NCI-H2107 treated with DMSO at 0.1 percent for 48 hours (cell line): Measurements from ENCODE around the gene CCP110.
A peak's percentile ranks its signal among the peaks of the same experiment; 100 is the strongest.

Experiments used
- DNase-seq: peaks from one replicate; lab custom pipeline; 2025; ENCODE audit not compliant: unreplicated experiment; lab: John Stamatoyannopoulos, UW

CCP110 gene

DNA sequence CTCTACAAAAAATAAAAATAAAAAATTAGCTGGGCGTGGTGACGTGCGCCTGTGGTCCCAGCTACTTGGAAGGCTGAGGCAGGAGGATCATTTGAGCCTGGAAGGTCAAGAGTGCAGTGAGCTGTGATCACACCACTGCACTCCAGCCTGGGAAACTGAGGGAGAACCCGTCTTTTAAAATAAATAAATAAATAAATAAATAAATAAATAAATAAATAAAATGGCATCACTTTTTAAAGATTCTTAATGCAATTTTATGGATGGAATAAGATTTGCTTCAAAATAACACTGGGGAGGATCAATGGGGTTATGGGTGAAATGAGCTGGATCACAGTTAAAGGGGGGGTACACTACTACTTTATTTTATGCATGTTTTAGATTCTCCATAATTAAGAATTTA is 16.8 kb upstream of the CCP110 start:
- DNase-seq = no peak

- no peak for DNase-seq
Measured at GRCh38 chr16:19507867-19508266, 15.9 kb upstream of the CCP110 start.

GRCh38 chr16:19512297-19512696 is 11.4 kb upstream of the CCP110 start:
- DNase-seq = no peak

DNA sequence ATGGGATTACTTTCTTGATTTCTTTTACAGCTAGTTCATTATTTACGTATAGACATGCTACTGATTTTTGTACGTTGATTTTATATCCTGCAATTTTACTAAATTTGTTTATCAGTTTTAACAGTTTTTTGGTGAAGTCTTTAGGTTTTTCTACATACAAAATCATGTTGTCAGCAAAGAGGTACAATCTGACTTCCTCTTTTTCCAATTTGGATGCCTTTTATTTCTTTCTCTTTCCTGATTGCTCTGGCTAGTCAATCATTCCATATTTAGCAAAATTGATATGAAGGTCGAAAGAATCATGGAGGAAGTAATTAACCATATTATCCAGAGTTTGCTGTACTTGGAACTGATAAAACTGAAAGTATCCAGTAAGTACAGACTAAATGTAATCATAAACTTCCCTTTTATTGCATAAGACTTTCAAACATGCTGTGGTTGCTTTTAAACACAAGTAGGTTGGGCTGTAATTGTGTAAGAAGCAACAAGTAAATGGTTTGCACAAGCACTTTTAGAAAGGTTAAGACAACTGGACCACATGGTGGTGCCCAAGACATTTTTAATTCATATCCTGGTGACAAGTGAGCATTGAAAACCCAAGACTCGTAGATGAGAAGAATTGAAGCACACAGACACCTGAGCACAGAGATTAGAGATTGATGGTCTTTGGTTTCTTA is 10.2 kb upstream of the CCP110 start:
- DNase-seq = no peak

DNA sequence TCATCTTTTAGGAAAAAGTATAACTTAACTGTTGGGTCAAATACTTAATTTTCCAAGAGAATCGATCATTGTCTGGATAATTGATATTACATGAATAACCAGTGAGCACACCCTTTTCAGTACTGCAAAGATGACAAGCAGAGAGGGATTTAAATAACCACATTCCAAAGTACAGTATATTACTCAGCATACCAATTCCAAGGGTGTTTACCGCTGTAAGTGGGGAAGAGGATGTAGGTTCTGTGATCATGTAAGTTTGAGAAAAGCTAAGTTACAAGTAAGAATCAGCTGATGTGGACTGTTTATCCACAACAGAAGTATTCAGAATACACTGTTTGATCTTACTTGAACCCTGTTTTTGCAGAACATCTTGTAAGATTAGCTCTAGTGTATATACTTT is 8.0 kb upstream of the CCP110 start:
- no peak for DNase-seq

DNA sequence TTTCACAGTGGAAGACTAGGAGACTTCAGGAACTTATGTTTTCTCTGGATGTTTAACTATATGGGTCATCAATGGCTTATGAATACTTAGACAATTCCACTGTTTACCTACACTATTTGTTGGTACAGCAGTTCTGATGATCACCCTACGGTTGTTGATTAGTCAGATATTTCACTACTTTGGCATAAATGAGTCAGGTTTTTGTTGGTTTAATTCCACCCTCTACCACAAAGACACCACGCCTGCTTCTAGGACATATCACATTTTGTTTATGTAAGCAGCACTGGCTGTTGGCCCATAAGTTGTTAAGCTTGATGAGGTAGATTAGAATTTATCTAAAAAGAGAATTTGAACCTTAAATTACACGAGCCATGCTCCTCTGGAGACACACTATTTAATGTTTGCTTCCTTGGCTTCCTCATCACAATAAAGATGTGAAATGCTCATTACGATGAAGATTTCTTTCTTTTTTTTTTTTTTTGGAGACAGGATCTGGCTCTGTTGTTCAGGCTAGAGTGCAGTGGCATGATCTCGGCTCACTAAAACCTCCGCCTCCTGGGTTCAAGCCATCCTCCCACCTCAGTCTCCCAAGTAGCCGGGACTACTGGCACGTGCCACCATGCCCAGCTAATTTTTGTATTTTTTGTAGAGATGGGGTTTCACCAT is 6.2 kb upstream of the CCP110 start:
- DNase-seq = no peak

DNA sequence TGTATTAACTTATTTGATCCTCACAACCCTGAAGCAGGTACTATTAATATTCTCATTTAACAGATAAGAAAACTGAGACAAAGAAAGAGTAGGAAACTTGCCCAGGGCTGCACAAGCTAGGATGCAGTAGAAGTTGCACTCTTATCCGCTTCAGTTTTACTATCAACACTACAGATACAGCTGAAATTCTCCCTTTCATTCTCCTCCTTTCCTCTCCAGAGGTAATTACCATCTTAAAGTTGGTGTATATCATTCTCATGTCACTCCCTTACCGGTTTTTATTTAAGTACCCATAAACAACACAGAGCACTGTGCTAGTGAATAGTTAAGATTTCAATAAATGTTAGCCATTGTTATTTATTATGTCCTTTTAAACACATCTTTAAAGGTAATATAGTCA is 5.4 kb upstream of the CCP110 start:
- no peak for DNase-seq

DNA sequence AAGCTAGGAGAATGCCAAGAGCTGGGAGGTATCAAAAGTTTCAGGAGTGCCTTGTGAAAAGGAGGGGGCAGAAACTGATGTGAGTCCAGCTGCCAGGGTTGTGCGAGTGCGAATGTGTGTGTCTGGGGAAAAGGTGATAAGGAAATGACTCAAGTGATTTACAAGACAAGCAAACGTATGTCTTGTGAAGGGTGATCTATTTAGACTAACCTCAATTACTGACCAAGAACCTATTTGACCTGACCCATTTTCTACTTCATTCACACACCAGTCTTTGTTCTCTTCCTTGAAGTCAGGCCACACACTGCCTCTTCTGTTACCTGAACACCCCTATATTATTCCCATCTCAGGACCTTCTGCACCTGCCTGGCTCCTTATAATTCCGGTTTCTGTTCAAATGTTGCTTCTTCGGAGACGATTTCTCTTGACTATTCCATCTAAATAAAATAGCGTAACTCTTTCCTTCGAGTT is 2.8 kb upstream of the CCP110 start:
- no peak for DNase-seq

DNA sequence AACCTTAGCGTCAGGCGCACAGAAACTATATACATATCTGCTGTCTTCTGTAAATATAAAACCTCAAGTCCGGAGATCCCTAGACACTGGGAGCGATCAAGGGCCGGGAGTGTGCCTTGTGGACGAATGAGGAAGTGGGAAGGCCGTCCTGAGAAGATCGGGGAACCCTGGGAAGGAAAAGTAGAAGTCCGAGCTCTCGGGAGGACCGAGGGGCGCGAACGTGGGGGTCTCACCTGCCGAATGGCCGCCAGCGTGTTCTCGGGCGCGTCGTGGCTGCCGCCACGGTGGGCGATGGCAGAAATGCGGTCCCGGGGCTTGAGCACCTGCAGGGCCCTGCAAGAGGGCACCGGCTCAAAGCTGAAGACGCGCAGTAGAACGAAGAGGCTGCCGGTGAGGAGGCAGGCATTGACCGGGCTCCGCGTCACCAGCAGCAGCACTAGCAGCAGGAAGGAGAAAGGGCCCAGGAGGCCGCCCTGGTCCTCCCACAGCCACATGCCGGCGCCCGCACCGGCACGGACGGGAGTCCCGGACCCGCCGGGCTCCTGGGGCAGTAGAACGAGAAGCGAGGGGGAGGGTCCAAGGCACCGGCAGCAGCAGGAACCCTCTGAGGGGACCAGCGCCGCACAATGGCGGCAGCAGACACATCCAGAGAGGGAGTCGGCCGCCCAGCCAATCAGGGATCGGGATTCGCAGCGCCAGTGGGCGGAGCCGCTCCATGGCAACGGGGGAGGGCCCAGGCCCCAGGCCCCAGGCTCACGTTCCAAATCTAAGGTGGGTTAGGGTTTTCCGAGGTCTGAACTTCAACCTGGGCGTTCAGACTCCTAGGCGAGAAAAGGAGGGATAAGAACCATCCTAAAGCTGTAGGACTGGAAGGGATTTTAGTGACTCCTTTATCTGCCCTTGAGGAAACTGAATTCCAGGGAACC is 2.0 kb upstream of the CCP110 start, which contains the start of gene GDE1:
GDE1 (minus strand) TSS at position 628 of the 926 bp plus-strand sequence; CDS start at position 494, 134 bp downstream.
- peak; percentile 86 for DNase-seq

DNA sequence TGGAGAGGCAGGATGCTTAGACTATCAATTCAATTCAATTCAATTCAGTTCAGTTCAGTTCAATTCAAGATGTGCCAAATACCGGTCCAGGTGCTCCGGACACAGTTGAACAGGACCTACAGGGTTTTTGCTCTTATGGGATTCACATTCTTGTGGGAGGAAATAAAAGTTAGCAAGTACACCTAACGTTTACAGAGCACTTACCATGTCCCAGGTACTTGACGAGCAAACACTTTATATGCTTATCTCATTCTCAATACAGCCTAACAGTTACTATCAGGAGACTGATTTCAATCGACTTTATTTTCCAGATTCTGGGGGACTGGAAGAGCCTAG is 1.4 kb upstream of the CCP110 start:
- no peak for DNase-seq

DNA sequence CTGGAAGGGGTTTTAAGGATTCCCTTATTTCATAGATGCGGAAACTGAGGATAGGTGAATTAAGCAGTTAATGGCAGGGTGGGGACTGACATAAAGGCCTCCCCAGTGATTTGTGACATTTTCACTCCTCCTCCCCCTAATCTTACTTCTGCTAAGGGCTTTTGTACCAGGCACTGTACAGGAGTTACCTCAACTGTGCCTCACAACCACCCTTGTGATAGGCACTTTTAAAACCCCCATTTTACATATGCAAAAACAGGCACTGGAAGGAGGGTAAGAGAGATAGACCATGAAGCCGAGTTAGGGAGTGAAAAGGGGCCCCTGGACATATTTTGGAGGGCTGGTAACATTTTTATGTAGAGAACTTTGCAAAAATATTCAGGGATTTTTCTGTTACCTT is 982 bp upstream of the CCP110 start:
- no peak for DNase-seq

DNA sequence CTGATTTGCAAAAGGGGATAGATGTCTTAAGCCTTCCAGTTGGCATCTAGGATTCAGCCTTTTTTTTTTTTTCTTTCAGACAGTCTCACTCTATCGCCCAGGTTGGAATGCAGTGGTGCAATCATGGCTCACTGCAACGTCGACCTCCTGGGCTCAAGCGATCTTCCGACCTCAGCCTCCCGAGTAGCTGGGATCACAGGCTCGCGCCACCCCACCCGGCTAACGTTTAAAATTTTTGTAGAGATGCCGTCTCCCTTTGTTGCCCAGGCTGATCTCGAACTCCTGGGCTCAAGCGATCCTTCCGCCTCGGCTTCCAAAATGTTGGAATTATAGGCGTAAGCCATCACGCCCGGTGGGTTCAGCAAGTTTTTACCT is 571 bp upstream of the CCP110 start:
- DNase-seq = no peak

DNA sequence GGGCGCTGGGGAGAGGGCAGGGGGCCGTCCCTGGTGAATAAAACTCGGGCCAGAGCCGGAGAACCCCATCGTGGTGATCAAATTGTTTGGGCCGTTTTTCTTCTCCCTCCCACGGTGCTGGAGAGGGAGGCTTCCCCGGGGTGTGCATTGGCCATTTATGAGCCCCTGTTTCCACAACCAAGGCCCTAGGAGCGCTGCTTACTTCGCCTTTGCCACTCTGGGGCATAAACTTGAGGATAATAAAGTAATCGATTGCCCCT is 544 bp downstream of the CCP110 start:
- DNase-seq = no peak

DNA sequence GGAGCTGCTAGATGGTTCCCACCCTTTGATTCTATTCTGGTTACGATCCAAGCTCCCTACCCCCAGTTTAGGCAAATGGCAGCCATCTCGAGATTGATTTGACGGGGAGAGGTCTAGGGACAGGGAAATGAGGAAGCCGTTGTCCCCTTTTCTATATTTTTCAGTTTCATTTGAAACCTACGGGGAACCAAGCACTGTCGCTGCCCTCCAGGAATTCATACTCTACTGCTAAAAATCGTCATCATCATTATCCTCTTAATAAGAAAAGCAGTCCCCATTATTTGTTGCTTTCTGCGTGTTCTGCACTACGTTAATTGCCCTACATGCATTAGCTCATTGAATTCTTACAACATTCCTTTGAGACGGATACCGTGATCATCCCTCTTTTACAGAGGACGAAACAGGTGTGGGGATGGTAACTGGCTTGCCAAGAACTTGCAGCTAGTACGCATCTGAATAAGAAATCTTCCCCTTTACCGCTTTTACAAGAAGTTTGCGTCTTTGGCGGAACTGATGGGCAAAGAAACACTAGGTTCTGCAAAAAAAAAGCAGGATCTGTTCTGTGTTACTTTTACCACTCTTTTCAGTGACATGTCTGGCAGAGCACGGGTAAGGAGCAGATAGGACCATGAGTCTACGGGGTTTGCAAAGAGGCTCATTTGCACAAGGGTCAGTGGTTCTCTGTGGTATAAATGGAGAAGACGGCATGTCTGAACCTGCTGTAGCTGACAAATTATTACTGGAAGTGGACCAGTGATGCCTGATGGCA is 1.1 kb downstream of the CCP110 start:
- DNase-seq = no peak

GRCh38 chr16:19525385-19525723 is 1.6 kb downstream of the CCP110 start:
- DNase-seq = no peak

- no peak for DNase-seq
Measured at GRCh38 chr16:19527161-19527560, 3.4 kb downstream of the CCP110 start.

GRCh38 chr16:19528666-19529065 is 4.9 kb downstream of the CCP110 start:
- DNase-seq = no peak

DNA sequence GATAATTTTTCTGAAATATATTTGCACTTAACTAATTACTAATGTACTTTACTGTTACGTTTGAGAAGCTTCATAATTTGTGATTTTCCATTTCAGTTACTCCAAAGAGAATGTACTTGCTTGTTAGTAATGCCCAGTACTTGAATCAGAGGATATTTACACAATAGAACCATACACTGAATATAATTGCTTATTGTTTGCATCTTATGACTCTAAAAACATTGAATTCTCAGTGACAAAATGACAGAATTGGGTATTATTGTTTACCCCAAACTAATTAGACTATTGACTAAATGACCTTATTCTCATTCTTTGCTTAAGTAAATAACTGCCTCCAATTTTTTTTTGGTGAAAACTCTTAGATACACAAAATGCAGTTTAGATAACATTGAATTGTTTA is 8.9 kb downstream of the CCP110 start:
- DNase-seq = no peak

DNA sequence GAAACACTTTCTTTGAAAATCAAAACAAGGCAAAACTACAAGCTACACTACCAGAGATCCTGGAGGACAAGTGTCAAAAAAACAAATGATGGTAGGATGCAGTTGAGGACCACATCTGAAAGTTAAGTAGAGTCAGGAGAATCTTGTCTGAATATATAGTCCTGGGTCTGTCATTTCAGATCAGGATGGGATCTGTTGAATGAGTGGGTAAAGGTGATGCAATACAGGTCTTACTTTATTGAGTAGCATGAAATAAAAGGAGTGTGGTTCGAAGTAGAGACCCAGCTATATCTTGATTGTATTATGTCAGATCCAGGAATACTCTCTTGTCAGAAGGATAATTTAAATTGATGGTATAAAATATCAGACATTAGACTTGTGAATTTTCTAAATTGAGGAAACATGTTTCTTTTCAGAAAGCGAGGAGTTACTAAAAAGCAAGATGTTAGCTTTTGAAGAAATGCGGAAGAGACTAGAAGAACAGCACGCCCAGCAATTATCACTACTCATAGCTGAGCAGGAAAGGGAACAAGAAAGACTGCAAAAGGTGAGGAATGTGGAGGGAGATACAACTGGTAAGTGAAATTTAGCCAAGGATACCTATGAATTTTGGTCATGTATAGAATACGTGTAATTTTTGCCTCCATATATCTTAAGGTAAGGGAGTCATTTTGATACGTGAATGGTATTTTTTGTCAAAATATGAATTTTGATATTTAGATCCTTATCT is 16.7 kb downstream of the CCP110 start:
- DNase-seq = no peak

DNA sequence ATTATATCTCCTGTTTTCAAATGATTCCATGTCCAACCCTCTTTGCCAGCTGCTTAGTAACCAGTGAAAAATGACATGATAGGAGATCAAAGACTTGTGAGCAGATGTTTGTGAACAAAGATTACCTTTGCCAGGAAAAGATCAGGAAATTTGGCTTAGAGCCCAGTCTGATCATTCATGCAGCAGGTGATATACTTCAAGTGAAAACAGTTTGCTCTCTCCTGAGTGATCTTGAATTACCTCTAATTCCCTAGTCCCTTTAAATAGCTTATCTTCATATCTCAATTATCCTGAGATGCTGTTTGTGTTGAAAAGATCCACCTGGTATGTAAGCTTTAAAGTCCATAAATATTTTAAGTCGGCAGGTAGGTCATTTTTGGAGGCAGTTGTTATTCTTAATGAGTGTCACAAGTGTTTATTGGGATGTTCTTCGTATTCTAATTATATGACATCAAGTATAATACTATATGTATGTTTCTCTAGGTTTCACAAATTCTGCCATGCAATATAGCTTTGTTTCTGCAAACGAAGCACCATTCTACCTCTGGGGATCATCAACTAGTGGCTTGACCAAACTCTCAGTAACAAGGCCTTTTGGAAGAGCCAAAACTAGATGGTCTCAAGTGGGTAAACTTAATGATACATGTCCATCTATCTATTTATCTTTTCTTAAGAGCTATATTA is 18.5 kb downstream of the CCP110 start:
- peak; percentile 88 for DNase-seq
